SK-N-SH treated with all-trans-retinoic acid at 6 μM for 48 hours (cell line): ENCODE data around the gene NEGR1.

Experiments
- ATAC-seq: fragments of 200-7000 bp; cut with Tn5 transposase; 3 replicates; pipeline ENCODE4 v1.9.1; 2020; ENCODE audit warnings: mild to moderate bottlenecking, moderate library complexity
- ARNTL ChIP-seq: fragments of 450-650 bp; formaldehyde crosslinking; IDR thresholded peaks from 2 replicates; pipeline ENCODE4 v1.5.0; 2020; ENCODE audit warnings: low read depth, mild to moderate bottlenecking, moderate library complexity, borderline replicate concordance
- BACH2 ChIP-seq: fragments of 250-450 bp; sonication (Bioruptor Pico); IDR thresholded peaks from 2 replicates; pipeline ENCODE4 v1.9.0; 2021; ENCODE audit warnings: mild to moderate bottlenecking, borderline replicate concordance
- CSDC2 ChIP-seq: fragments of 250-450 bp; sonication (Bioruptor Pico); IDR thresholded peaks from 2 replicates; pipeline ENCODE4 v1.5.0; 2020; ENCODE audit warnings: mild to moderate bottlenecking, moderate library complexity
- ESRRG ChIP-seq: fragments of 250-450 bp; sonication (Bioruptor Pico); IDR thresholded peaks from 2 replicates; pipeline ENCODE4 v1.6.1; 2021; ENCODE audit warnings: mild to moderate bottlenecking
- GLIS3 ChIP-seq: fragments of 250-450 bp; sonication (Bioruptor Pico); IDR thresholded peaks from 2 replicates; pipeline ENCODE4 v1.5.0; 2020; ENCODE audit warnings: mild to moderate bottlenecking, moderate library complexity
- ISL1 ChIP-seq: fragments of 250-450 bp; sonication (Bioruptor Pico); IDR thresholded peaks from 2 replicates; pipeline ENCODE4 v2.1.2; 2022; ENCODE audit warnings: mild to moderate bottlenecking, moderate library complexity
- OSR1 ChIP-seq: fragments of 250-450 bp; sonication (Bioruptor Pico); IDR thresholded peaks from 2 replicates; pipeline ENCODE4 v1.8.0; 2022; ENCODE audit warnings: moderate library complexity, mild to moderate bottlenecking, inconsistent platforms
- PPARA ChIP-seq: fragments of 250-450 bp; sonication (Bioruptor Pico); IDR thresholded peaks from 2 replicates; pipeline ENCODE4 v1.5.0; 2020; ENCODE audit warnings: mild to moderate bottlenecking, borderline replicate concordance
- RARB ChIP-seq: fragments of 250-450 bp; sonication (Bioruptor Pico); IDR thresholded peaks from 2 replicates; pipeline ENCODE4 v1.8.0; 2021; ENCODE audit warnings: mild to moderate bottlenecking, moderate library complexity
- SNAI2 ChIP-seq: fragments of 250-450 bp; sonication (Bioruptor Pico); IDR thresholded peaks from 2 replicates; pipeline ENCODE4 v1.5.0; 2020; ENCODE audit warnings: mild to moderate bottlenecking, moderate library complexity
- TCF4 ChIP-seq: fragments of 250-450 bp; sonication (Bioruptor Pico); IDR thresholded peaks from 2 replicates; pipeline ENCODE4 v1.8.0; 2021; ENCODE audit warnings: mild to moderate bottlenecking, moderate library complexity, borderline replicate concordance
- TOX ChIP-seq: fragments of 250-450 bp; sonication (Bioruptor Pico); IDR thresholded peaks from 2 replicates; pipeline ENCODE4 v1.8.0; 2021; ENCODE audit warnings: mild to moderate bottlenecking, moderate library complexity, borderline replicate concordance
- ZC3H10 ChIP-seq: fragments of 250-450 bp; sonication (Bioruptor Pico); IDR thresholded peaks from 2 replicates; pipeline ENCODE4 v1.5.1; 2021; ENCODE audit warnings: mild to moderate bottlenecking, moderate library complexity
- ZFP3 ChIP-seq: fragments of 250-450 bp; sonication (Bioruptor Pico); IDR thresholded peaks from 2 replicates; pipeline ENCODE4 v1.5.0; 2020; ENCODE audit warnings: mild to moderate bottlenecking, moderate library complexity
- ZNF565 ChIP-seq: fragments of 450-650 bp; formaldehyde crosslinking; conservative IDR thresholded peaks from 2 replicates; pipeline ENCODE4 v1.5.0; 2020; ENCODE audit warnings: low read depth, mild to moderate bottlenecking, moderate library complexity
- ZNF70 ChIP-seq: fragments of 450-650 bp; formaldehyde crosslinking; IDR thresholded peaks from 2 replicates; pipeline ENCODE4 v1.5.0; 2020; ENCODE audit warnings: mild to moderate bottlenecking, moderate library complexity
- ZNF8 ChIP-seq: fragments of 450-650 bp; formaldehyde crosslinking; IDR thresholded peaks from 2 replicates; pipeline ENCODE4 v1.5.0; 2020; ENCODE audit warnings: mild to moderate bottlenecking, moderate library complexity
- TF ChIP-seq, protein P1 (sequence below): fragments of 250-450 bp; sonication (Bioruptor Pico); IDR thresholded peaks from 2 replicates; pipeline ENCODE4 v1.5.1; 2021; ENCODE audit warnings: mild to moderate bottlenecking, moderate library complexity
- TF ChIP-seq, protein P2 (sequence below): fragments of 250-450 bp; sonication (Bioruptor Pico); IDR thresholded peaks from 2 replicates; pipeline ENCODE4 v1.5.1; 2020; ENCODE audit warnings: low read depth, mild to moderate bottlenecking, moderate library complexity
- TF ChIP-seq, protein P3 (sequence below): fragments of 250-450 bp; sonication (Bioruptor Pico); IDR thresholded peaks from 2 replicates; pipeline ENCODE4 v1.8.0; 2020; ENCODE audit warnings: mild to moderate bottlenecking, moderate library complexity, borderline replicate concordance
- TF ChIP-seq, protein P4 (sequence below): fragments of 250-450 bp; sonication (Bioruptor Pico); IDR thresholded peaks from 2 replicates; pipeline ENCODE4 v1.5.0; 2020; ENCODE audit warnings: mild to moderate bottlenecking, moderate library complexity

NEGR1 gene

DNA sequence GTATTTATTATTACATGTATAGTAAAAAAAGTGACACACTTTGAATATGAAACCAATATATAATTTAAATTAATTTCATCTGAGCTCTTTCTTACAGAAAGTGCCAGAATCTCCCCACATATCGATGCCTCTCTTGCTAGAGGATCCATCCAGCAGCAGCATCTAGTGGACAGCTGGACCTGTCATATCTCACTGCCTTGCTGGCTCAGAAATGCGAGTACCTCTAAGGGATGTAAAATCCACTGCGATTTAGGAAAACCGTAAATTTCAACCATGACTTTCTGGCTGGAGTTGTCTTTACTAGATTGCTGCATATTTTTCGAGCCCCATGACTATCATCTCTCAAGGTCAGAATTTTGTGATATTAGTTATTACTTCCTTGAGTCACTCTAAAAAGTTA is 333.8 kb downstream of the NEGR1 start:
- no peak for ATAC-seq
- TF ChIP-seq, protein P1, sequence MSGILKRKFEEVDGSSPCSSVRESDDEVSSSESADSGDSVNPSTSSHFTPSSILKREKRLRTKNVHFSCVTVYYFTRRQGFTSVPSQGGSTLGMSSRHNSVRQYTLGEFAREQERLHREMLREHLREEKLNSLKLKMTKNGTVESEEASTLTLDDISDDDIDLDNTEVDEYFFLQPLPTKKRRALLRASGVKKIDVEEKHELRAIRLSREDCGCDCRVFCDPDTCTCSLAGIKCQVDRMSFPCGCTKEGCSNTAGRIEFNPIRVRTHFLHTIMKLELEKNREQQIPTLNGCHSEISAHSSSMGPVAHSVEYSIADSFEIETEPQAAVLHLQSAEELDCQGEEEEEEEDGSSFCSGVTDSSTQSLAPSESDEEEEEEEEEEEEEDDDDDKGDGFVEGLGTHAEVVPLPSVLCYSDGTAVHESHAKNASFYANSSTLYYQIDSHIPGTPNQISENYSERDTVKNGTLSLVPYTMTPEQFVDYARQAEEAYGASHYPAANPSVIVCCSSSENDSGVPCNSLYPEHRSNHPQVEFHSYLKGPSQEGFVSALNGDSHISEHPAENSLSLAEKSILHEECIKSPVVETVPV, result no peak
- TF ChIP-seq BACH2 (CRISPR knock-in tag), result no peak
- TF ChIP-seq ZNF565 (CRISPR knock-in tag), result no peak
- TF ChIP-seq SNAI2 (CRISPR knock-in tag), result no peak
- no peak for TF ChIP-seq ESRRG (CRISPR knock-in tag)
- no peak for TF ChIP-seq ZNF8 (CRISPR knock-in tag)
- no peak for TF ChIP-seq TOX (CRISPR knock-in tag)
- TF ChIP-seq CSDC2, result no peak
- TF ChIP-seq PPARA (CRISPR knock-in tag), result no peak

DNA sequence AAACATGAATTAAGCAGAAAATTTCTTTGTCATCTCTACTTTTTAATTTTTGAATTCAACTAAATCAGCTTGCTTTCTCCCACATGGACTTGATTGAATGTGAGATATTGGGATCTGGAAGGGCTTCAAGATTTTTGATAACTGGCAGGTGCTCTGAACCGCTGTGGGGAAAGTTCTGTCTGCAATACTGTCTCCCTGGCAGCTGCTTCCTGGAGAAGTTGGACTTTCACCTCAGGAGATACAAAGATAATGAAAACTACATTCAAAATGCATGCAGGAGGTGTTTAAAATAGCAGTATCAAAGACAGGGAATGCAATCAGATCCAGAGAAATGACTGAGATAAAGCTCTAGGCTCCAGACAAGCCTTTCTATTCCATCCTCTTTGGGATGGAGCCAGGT is 338.3 kb downstream of the NEGR1 start:
- no peak for ATAC-seq
- TF ChIP-seq OSR1 (CRISPR knock-in tag) (no peak), ARNTL (no peak), ISL1 (CRISPR knock-in tag) (no peak), ZFP3 (CRISPR knock-in tag) (no peak)

DNA sequence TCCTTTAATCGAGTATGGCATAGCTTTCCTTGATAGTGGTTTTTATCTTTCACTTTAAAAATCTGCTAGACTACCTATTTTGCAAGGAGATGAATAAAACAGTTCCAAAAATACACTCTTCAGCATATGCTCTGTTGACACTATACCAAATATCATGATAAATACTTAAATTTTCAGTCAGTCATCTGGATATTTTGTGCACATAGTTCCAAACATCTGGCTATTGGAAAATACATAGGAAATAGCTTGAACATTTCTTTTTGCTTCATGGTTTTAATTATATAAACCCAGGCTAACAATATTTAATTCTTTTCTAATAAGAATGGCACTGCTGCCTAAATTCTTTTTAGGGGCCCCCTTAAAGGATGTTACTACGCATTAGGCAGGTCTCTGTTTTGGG is 342.1 kb downstream of the NEGR1 start:
- TF ChIP-seq ZC3H10 (CRISPR knock-in tag) (no peak), ZNF8 (CRISPR knock-in tag) (no peak), TCF4 (CRISPR knock-in tag) (no peak), OSR1 (CRISPR knock-in tag) (no peak), PPARA (CRISPR knock-in tag) (no peak), RARB (CRISPR knock-in tag) (no peak), ARNTL (no peak), BACH2 (CRISPR knock-in tag) (no peak), GLIS3 (CRISPR knock-in tag) (no peak), CSDC2 (no peak), ESRRG (CRISPR knock-in tag) (no peak), TOX (CRISPR knock-in tag) (no peak)
- TF ChIP-seq, protein P2, sequence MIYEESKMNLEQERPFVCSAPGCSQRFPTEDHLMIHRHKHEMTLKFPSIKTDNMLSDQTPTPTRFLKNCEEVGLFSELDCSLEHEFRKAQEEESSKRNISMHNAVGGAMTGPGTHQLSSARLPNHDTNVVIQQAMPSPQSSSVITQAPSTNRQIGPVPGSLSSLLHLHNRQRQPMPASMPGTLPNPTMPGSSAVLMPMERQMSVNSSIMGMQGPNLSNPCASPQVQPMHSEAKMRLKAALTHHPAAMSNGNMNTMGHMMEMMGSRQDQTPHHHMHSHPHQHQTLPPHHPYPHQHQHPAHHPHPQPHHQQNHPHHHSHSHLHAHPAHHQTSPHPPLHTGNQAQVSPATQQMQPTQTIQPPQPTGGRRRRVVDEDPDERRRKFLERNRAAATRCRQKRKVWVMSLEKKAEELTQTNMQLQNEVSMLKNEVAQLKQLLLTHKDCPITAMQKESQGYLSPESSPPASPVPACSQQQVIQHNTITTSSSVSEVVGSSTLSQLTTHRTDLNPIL (CRISPR knock-in tag), result no peak
- TF ChIP-seq, protein P3, sequence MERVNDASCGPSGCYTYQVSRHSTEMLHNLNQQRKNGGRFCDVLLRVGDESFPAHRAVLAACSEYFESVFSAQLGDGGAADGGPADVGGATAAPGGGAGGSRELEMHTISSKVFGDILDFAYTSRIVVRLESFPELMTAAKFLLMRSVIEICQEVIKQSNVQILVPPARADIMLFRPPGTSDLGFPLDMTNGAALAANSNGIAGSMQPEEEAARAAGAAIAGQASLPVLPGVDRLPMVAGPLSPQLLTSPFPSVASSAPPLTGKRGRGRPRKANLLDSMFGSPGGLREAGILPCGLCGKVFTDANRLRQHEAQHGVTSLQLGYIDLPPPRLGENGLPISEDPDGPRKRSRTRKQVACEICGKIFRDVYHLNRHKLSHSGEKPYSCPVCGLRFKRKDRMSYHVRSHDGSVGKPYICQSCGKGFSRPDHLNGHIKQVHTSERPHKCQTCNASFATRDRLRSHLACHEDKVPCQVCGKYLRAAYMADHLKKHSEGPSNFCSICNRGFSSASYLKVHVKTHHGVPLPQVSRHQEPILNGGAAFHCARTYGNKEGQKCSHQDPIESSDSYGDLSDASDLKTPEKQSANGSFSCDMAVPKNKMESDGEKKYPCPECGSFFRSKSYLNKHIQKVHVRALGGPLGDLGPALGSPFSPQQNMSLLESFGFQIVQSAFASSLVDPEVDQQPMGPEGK (CRISPR knock-in tag), result no peak
- TF ChIP-seq, protein P4, sequence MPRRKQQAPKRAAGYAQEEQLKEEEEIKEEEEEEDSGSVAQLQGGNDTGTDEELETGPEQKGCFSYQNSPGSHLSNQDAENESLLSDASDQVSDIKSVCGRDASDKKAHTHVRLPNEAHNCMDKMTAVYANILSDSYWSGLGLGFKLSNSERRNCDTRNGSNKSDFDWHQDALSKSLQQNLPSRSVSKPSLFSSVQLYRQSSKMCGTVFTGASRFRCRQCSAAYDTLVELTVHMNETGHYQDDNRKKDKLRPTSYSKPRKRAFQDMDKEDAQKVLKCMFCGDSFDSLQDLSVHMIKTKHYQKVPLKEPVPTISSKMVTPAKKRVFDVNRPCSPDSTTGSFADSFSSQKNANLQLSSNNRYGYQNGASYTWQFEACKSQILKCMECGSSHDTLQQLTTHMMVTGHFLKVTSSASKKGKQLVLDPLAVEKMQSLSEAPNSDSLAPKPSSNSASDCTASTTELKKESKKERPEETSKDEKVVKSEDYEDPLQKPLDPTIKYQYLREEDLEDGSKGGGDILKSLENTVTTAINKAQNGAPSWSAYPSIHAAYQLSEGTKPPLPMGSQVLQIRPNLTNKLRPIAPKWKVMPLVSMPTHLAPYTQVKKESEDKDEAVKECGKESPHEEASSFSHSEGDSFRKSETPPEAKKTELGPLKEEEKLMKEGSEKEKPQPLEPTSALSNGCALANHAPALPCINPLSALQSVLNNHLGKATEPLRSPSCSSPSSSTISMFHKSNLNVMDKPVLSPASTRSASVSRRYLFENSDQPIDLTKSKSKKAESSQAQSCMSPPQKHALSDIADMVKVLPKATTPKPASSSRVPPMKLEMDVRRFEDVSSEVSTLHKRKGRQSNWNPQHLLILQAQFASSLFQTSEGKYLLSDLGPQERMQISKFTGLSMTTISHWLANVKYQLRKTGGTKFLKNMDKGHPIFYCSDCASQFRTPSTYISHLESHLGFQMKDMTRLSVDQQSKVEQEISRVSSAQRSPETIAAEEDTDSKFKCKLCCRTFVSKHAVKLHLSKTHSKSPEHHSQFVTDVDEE (CRISPR knock-in tag), result no peak

DNA sequence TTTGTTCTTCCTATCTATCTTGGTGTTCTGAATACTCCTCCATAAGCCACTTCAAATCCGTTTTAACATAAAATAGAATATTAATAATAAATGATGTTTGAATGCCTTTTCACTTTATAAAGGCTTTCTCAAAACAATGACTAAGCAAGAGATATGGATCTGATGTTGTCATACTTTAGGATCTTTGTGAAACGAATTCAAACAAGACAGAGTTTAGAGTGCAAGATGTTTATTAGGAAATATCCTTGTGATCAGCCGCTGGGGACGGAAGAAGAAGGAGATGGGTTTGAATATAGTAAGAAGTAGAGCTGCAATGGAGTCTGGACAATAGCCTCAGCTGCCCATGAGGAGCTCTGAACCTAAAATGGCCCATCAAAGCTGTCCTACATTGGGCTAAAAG is 351.8 kb downstream of the NEGR1 start:
- no peak for ATAC-seq
- TF ChIP-seq RARB (CRISPR knock-in tag) (no peak), ZC3H10 (CRISPR knock-in tag) (no peak), ZNF70 (CRISPR knock-in tag) (no peak), OSR1 (CRISPR knock-in tag) (no peak), GLIS3 (CRISPR knock-in tag) (no peak), TOX (CRISPR knock-in tag) (no peak), SNAI2 (CRISPR knock-in tag) (no peak), TCF4 (CRISPR knock-in tag) (no peak), ARNTL (no peak)
- TF ChIP-seq, protein P3 (CRISPR knock-in tag), result no peak
- TF ChIP-seq, protein P1, result no peak
- TF ChIP-seq, protein P4 (CRISPR knock-in tag), result no peak
- TF ChIP-seq, all 23 proteins: peak for 0

More for the DNA sequence above, 342.1 kb downstream of the NEGR1 start:
- ATAC-seq, result no peak
